WERI-Rb-1 (cell line): ENCODE measurements around the gene NCS1.

ENCODE experiments used
- DNase-seq: peaks from one replicate; pipeline ENCODE4 v3.0.0-alpha.2; 2020
- H3K27ac ChIP-seq: fragments of 250-450 bp; sonication (Bioruptor Pico); 2 replicates; pipeline ENCODE4 v1.5.1; 2020; ENCODE audit warnings: mild to moderate bottlenecking, moderate library complexity
- H3K27me3 ChIP-seq: fragments of 250-450 bp; sonication (Bioruptor Pico); 2 replicates; pipeline ENCODE4 v1.5.1; 2021; ENCODE audit warnings: mild to moderate bottlenecking, low read depth, moderate library complexity; ENCODE audit not compliant: insufficient read depth, severe bottlenecking
- H3K36me3 ChIP-seq: fragments of 250-450 bp; sonication (Bioruptor Pico); 2 replicates; pipeline ENCODE4 v1.5.1; 2020; ENCODE audit warnings: mild to moderate bottlenecking, moderate library complexity
- H3K4me3 ChIP-seq: 2 replicates; pipeline ENCODE4 v1.5.1; 2011; ENCODE audit warnings: low read depth, mild to moderate bottlenecking, control low read depth, low read length
- H3K9me3 ChIP-seq: fragments of 250-450 bp; sonication (Bioruptor Pico); 2 replicates; pipeline ENCODE4 v1.5.1; 2021; ENCODE audit warnings: mild to moderate bottlenecking, moderate library complexity; ENCODE audit not compliant: severe bottlenecking
- CTCF ChIP-seq: IDR thresholded peaks from 2 replicates; pipeline ENCODE4 v1.5.1; 2011; ENCODE audit warnings: low read depth, mild to moderate bottlenecking, control low read depth, inconsistent platforms, low read length

The NCS1 gene

GRCh38 chr9:130205912-130206311 lies 33.7 kb downstream of the NCS1 start:
- no peak for TF ChIP-seq CTCF
- DNase-seq, result no peak

GRCh38 chr9:130206579-130206978 lies 34.4 kb downstream of the NCS1 start:
- H3K4me3 ChIP-seq, result no peak overlapping the region
- TF ChIP-seq CTCF, result no peak
- H3K27ac ChIP-seq, result no peak overlapping the region
- H3K9me3 ChIP-seq, result no peaks in the 10 kb centered on the region
- no peak for DNase-seq
- H3K27me3 ChIP-seq, result no peaks in the 10 kb centered on the region
- peaks cover 42% of the 10 kb centered on the region for H3K36me3 ChIP-seq

More at GRCh38 chr9:130205912-130206311, 33.7 kb downstream of the NCS1 start:
- H3K27me3 ChIP-seq, result no peaks in the 10 kb centered on the region
- peaks cover 43% of the 10 kb centered on the region for H3K36me3 ChIP-seq
- no peaks in the 10 kb centered on the region for H3K9me3 ChIP-seq
- no peak overlapping the region for H3K4me3 ChIP-seq
- H3K27ac ChIP-seq, result no peak overlapping the region

GRCh38 chr9:130207241-130207992 lies 35.2 kb downstream of the NCS1 start:
- H3K4me3 ChIP-seq, result no peak overlapping the region
- peaks cover 38% of the 10 kb centered on the region for H3K36me3 ChIP-seq
- no peak for DNase-seq
- no peak for TF ChIP-seq CTCF
- H3K27ac ChIP-seq, result no peak overlapping the region
- no peaks in the 10 kb centered on the region for H3K27me3 ChIP-seq
- no peaks in the 10 kb centered on the region for H3K9me3 ChIP-seq

GRCh38 chr9:130208600-130209347 lies 36.6 kb downstream of the NCS1 start:
- TF ChIP-seq CTCF, result no peak
- Histone ChIP-seq H3K4me3 (no peak overlapping the region), H3K36me3 (peaks cover 29% of the 10 kb centered on the region), H3K27ac (no peak overlapping the region), H3K9me3 (no peaks in the 10 kb centered on the region), H3K27me3 (no peaks in the 10 kb centered on the region)
- DNase-seq, result no peak

- no peak for DNase-seq
- Histone ChIP-seq H3K36me3 (peaks cover 29% of the 10 kb centered on the region), H3K9me3 (no peaks in the 10 kb centered on the region), H3K27me3 (no peaks in the 10 kb centered on the region), H3K27ac (no peak overlapping the region), H3K4me3 (no peak overlapping the region)
- no peak for TF ChIP-seq CTCF
Measured at GRCh38 chr9:130209422-130209821, 37.2 kb downstream of the NCS1 start.
